H1 (cell line): ENCODE measurements around the gene COPS7A. TPM values are rescaled to one million over a fixed set of nuclear protein-coding genes. Genes with fewer than 3 reads are reported as not detected.

Source experiments
- CTCF ChIA-PET: fragments of 300-600 bp; sonication (Branson Sonifier 250); formaldehyde crosslinking; loops from one replicate; lab custom pipeline; 2021; ENCODE audit not compliant: partially characterized antibody; lab: Charles Lee
- POLR2A ChIA-PET: fragments of 300-600 bp; sonication (Branson Sonifier 250); formaldehyde crosslinking; loops from one replicate; lab custom pipeline; 2021; ENCODE audit warnings: inconsistent platforms; ENCODE audit not compliant: partially characterized antibody; lab: Charles Lee
- DNase-seq, 2 experiments: peaks; one replicate each; pipeline versions ENCODE4 v3.0.0 to v3.0.0-alpha.2; 2010 to 2022; ENCODE audit warnings: low spot score in 2 of 2, low read depth in 1 of 2, mixed read lengths in 1 of 2
- FAIRE-seq: peaks from 2 replicates; lab custom pipeline; 2011; peaks lifted over from hg19 to GRCh38; lab: Jason Lieb, UNC
- H2AFZ ChIP-seq: 2 replicates; pipeline ENCODE4 v1.8.1; 2012; ENCODE audit warnings: low read length, inconsistent platforms
- H2AK5ac ChIP-seq: 2 replicates; pipeline ENCODE4 v1.6.1; 2013; ENCODE audit warnings: low read depth, low read length
- H2BK120ac ChIP-seq: replicated peaks from 2 replicates; pipeline ENCODE3; 2013; ENCODE audit warnings: low read depth, low read length, inconsistent platforms
- H2BK12ac ChIP-seq: 2 replicates; pipeline ENCODE4 v1.6.1; 2013; ENCODE audit warnings: low read depth, low read length
- H2BK15ac ChIP-seq: 2 replicates; pipeline ENCODE4 v1.6.1; 2013; ENCODE audit warnings: low read length
- H2BK20ac ChIP-seq: 2 replicates; pipeline ENCODE4 v1.6.1; 2013; ENCODE audit warnings: low read length
- H2BK5ac ChIP-seq: 2 replicates; pipeline ENCODE4 v1.6.1; 2013; ENCODE audit warnings: low read depth, low read length
- H3K14ac ChIP-seq: 2 replicates; pipeline ENCODE4 v1.6.1; 2013; ENCODE audit warnings: inconsistent platforms; ENCODE audit not compliant: insufficient read length
- H3K18ac ChIP-seq: 2 replicates; pipeline ENCODE4 v1.6.1; 2013; ENCODE audit warnings: low read length; ENCODE audit errors: extremely low read depth
- H3K23ac ChIP-seq: 2 replicates; pipeline ENCODE4 v1.6.1; 2013; ENCODE audit warnings: inconsistent platforms; ENCODE audit not compliant: insufficient read length
- H3K23me2 ChIP-seq: 2 replicates; pipeline ENCODE4 v1.6.1; 2013; ENCODE audit warnings: low read depth, low read length
- H3K27ac ChIP-seq: 2 replicates; pipeline ENCODE4 v1.6.1; 2011; ENCODE audit warnings: low read depth, low read length, inconsistent platforms
- H3K27me3 ChIP-seq, 4 experiments: replicated peaks in 1 of 4; 1 replicate in 1 of 4; 2 replicates in 3 of 4; pipeline versions ENCODE4 v1.6.1 to v1.8.1; 2011 to 2013; ENCODE audit warnings: low read length in 3 of 4, mild to moderate bottlenecking in 3 of 4, inconsistent platforms in 2 of 4, mixed read lengths in 2 of 4, moderate library complexity in 1 of 4; ENCODE audit not compliant: control insufficient read depth in 3 of 4, insufficient read depth in 3 of 4; ENCODE audit errors: extremely low read depth in 1 of 4
- H3K36me3 ChIP-seq, 4 experiments: 2 replicates each; pipeline versions ENCODE4 v1.6.1 to v1.8.1; 2011 to 2013; ENCODE audit warnings: mild to moderate bottlenecking in 4 of 4, low read length in 3 of 4, moderate library complexity in 2 of 4, control low read depth in 1 of 4, inconsistent platforms in 1 of 4; ENCODE audit not compliant: insufficient read depth in 4 of 4, control insufficient read depth in 2 of 4
- H3K4ac ChIP-seq: replicated peaks from 2 replicates; pipeline ENCODE3; 2013; ENCODE audit warnings: low read length, low read depth, mixed read lengths, inconsistent platforms; ENCODE audit not compliant: insufficient read length
- H3K4me1 ChIP-seq, 4 experiments: replicated peaks in 1 of 4; 1 replicate in 1 of 4; 2 replicates in 3 of 4; pipeline versions ENCODE4 v1.6.1 to v1.8.1; 2011 to 2013; ENCODE audit warnings: low read length in 3 of 4, inconsistent platforms in 2 of 4, mixed read lengths in 1 of 4; ENCODE audit not compliant: insufficient read depth in 4 of 4, control insufficient read depth in 3 of 4
- H3K4me2 ChIP-seq, 2 experiments: 2 replicates each; pipeline versions ENCODE4 v1.6.1 to v1.8.1; 2011 to 2013; ENCODE audit warnings: low read depth in 2 of 2, low read length in 2 of 2, control low read depth in 1 of 2, inconsistent platforms in 1 of 2, mild to moderate bottlenecking in 1 of 2; ENCODE audit not compliant: insufficient read depth in 1 of 2
- H3K4me3 ChIP-seq, 4 experiments: fragments of 200-600, 300-600 bp in 1 of 4; sonication (generic), shearing (Covaris generic), sonication (Bioruptor Twin) in 1 of 4; 2 replicates each; pipeline versions ENCODE4 v1.5.1 to v1.8.1; 2011 to 2016; ENCODE audit warnings: low read length in 4 of 4, low read depth in 3 of 4, control low read depth in 2 of 4, inconsistent platforms in 2 of 4, mild to moderate bottlenecking in 2 of 4, mixed read lengths in 1 of 4, moderate library complexity in 1 of 4; ENCODE audit not compliant: insufficient read depth in 2 of 4; ENCODE audit errors: extremely low read depth in 1 of 4
- H3K56ac ChIP-seq: replicated peaks from 2 replicates; pipeline ENCODE3; 2013; ENCODE audit warnings: low read depth, mild to moderate bottlenecking, mixed read lengths, low read length, inconsistent platforms; ENCODE audit not compliant: insufficient read length
- H3K79me1 ChIP-seq: 2 replicates; pipeline ENCODE4 v1.6.1; 2013; ENCODE audit warnings: low read depth, low read length, control low read depth
- H3K79me2 ChIP-seq, 2 experiments: 2 replicates each; pipeline versions ENCODE4 v1.6.1 to v1.8.1; 2012 to 2013; ENCODE audit warnings: low read length in 2 of 2, mild to moderate bottlenecking in 2 of 2, inconsistent platforms in 1 of 2; ENCODE audit not compliant: insufficient read depth in 2 of 2, control insufficient read depth in 1 of 2
- H3K9ac ChIP-seq, 4 experiments: replicated peaks in 1 of 4; 1 replicate in 1 of 4; 2 replicates in 3 of 4; pipeline versions ENCODE4 v1.6.1 to v1.8.1; 2011 to 2013; ENCODE audit warnings: low read depth in 3 of 4, low read length in 3 of 4, control low read depth in 2 of 4, mild to moderate bottlenecking in 2 of 4, moderate library complexity in 2 of 4, inconsistent platforms in 1 of 4; ENCODE audit errors: extremely low read depth in 1 of 4
- H3K9me3 ChIP-seq, 2 experiments: 2 replicates each; pipeline versions ENCODE4 v1.6.1 to v1.8.1; 2012 to 2013; ENCODE audit warnings: mild to moderate bottlenecking in 2 of 2, moderate library complexity in 2 of 2, control low read depth in 1 of 2, inconsistent platforms in 1 of 2, low read depth in 1 of 2, low read length in 1 of 2, mixed read lengths in 1 of 2; ENCODE audit not compliant: insufficient read depth in 2 of 2
- H4K20me1 ChIP-seq, 2 experiments: replicated peaks in 1 of 2; 2 replicates each; pipeline versions ENCODE3 to v1.8.1; 2011 to 2013; ENCODE audit warnings: inconsistent platforms in 2 of 2, low read length in 2 of 2, mild to moderate bottlenecking in 1 of 2; ENCODE audit not compliant: insufficient read depth in 2 of 2, control insufficient read depth in 1 of 2
- H4K5ac ChIP-seq: 2 replicates; pipeline ENCODE4 v1.6.1; 2013; ENCODE audit warnings: low read length, low read depth, mixed read lengths, inconsistent platforms; ENCODE audit not compliant: insufficient read length
- H4K8ac ChIP-seq: 2 replicates; pipeline ENCODE4 v1.8.0; 2013; ENCODE audit warnings: mild to moderate bottlenecking, moderate library complexity, low read length, inconsistent platforms; ENCODE audit not compliant: insufficient read depth; ENCODE audit errors: extremely low read depth
- H4K91ac ChIP-seq: replicated peaks from 2 replicates; pipeline ENCODE3; 2013; ENCODE audit warnings: low read length, mixed read lengths, inconsistent platforms; ENCODE audit not compliant: insufficient read length
- BRCA1 ChIP-seq: IDR thresholded peaks from 2 replicates; pipeline ENCODE4 v1.6.1; 2012; ENCODE audit warnings: low read depth, low read length, improper control_type of control experiment
- CHD2 ChIP-seq: IDR thresholded peaks from 2 replicates; pipeline ENCODE4 v1.6.1; 2012; ENCODE audit warnings: low read length, improper control_type of control experiment
- EGR1 ChIP-seq: IDR thresholded peaks from 2 replicates; pipeline ENCODE4 v1.6.1; 2011; ENCODE audit warnings: low read depth, low read length, borderline replicate concordance
- EP300 ChIP-seq, 2 experiments: IDR thresholded peaks; 1 replicate in 1 of 2; 2 replicates in 1 of 2; pipeline ENCODE4 v1.6.1; 2011 to 2012; ENCODE audit warnings: low read depth in 2 of 2, low read length in 2 of 2, mild to moderate bottlenecking in 2 of 2, borderline replicate concordance in 1 of 2, inconsistent platforms in 1 of 2, moderate library complexity in 1 of 2
- NRF1 ChIP-seq: IDR thresholded peaks from 2 replicates; pipeline ENCODE4 v1.6.1; 2011; ENCODE audit warnings: mild to moderate bottlenecking, low read depth, low read length, improper control_type of control experiment
- POLR2A ChIP-seq, 2 experiments: IDR thresholded peaks; 1 replicate in 1 of 2; 2 replicates in 1 of 2; pipeline ENCODE4 v1.6.1; 2011; ENCODE audit warnings: low read depth in 2 of 2, low read length in 2 of 2, mild to moderate bottlenecking in 2 of 2; ENCODE audit errors: control extremely low read depth in 1 of 2
- RFX5 ChIP-seq: IDR thresholded peaks from 2 replicates; pipeline ENCODE4 v1.6.1; 2011; ENCODE audit warnings: low read depth, low read length, improper control_type of control experiment, borderline replicate concordance
- SIRT6 ChIP-seq: IDR thresholded peaks from one replicate; pipeline ENCODE4 v1.7.1; 2012; ENCODE audit warnings: low read length, inconsistent platforms
- TBP ChIP-seq: IDR thresholded peaks from 2 replicates; pipeline ENCODE4 v1.6.1; 2011; ENCODE audit warnings: low read depth, low read length, improper control_type of control experiment
- TCF12 ChIP-seq: IDR thresholded peaks from 2 replicates; pipeline ENCODE4 v1.6.1; 2011; ENCODE audit warnings: low read depth, mild to moderate bottlenecking, low read length
- TEAD4 ChIP-seq: IDR thresholded peaks from 2 replicates; pipeline ENCODE4 v1.6.1; 2012; ENCODE audit warnings: low read depth, low read length, inconsistent platforms, mixed read lengths
- WGBS, 2 experiments: shearing (Covaris generic) in 1 of 2; methylation state at CpG; one replicate each; pipeline versions ENCODE4 v1.1.6 to v1.1.7; 2013 to 2015; ENCODE audit warnings: low lambda C conversion rate in 2 of 2, mixed read lengths in 2 of 2, inconsistent platforms in 1 of 2, low coverage in 1 of 2, missing lambda C conversion rate in 1 of 2; ENCODE audit not compliant: insufficient replicate concordance in 2 of 2, insufficient coverage in 1 of 2, insufficient read length in 1 of 2; ENCODE audit errors: extremely low coverage in 1 of 2, missing lambda C conversion rate in 1 of 2; 5-methylcytosine and 5-hydroxymethylcytosine counted together
- polyA plus RNA-seq, 7 experiments: library from polyadenylated mRNA; depleted of rRNA in 3 of 7; stranded (reverse) in 5 of 7; unstranded in 2 of 7; fragments of >200 nt in 5 of 7; fragments of 200-250 nt in 2 of 7; gene quantifications; 1 replicate in 5 of 7; 2 replicates in 1 of 7; 4 replicates in 1 of 7; pipeline versions ENCODE4 v1.2.1 to v1.2.3, GENCODE V29; 2011 to 2013; ENCODE audit warnings: missing spikeins in 2 of 7, mixed read lengths in 2 of 7
- total RNA-seq: library from RNA; stranded (reverse); fragmentation: NEBNext Ultra II Directional; extraction: Animal tissue kit (Norgen Biotek cat#: 25700); gene quantifications from 2 replicates; pipeline ENCODE4 v1.2.1, GENCODE V29; 2021

The COPS7A gene
- total and polyA plus RNA-seq, 2 of the 8 experiments (the other 6 are each of a cell fraction or from before 2014, with no cell fraction given): 44.5 to 95.9 TPM

GRCh38 chr12:6764011-6764828 is 40.4 kb downstream of the COPS7A start:
- Histone ChIP-seq H3K27me3 (no peaks in the 10 kb centered on the region), H3K36me3 (no peaks in the 10 kb centered on the region), H4K8ac (peak overlapping the region; percentile 88; the same call in 1 of the 2 replicates), H3K4ac (no peak overlapping the region), H3K9me3 (no peaks in the 10 kb centered on the region), H3K18ac (peak overlapping the region; percentile 78), H2AK5ac (no peak overlapping the region), H4K20me1 (peaks cover 2 to 10% of the 10 kb centered on the region in 2 experiments), H3K4me3 (peak overlapping the region in 2 of 4 experiments; percentile 6 to 98; a peak in 4 of 8 replicates), H3K9ac (no peak overlapping the region; a peak in 1 of 7 replicates), H2BK15ac (no peak overlapping the region), H2BK12ac (peak overlapping the region; percentile 60; the same call in 1 of the 2 replicates), H3K79me2 (peaks cover 4 to 20% of the 10 kb centered on the region in 2 experiments; a peak in 2 of 4 replicates), H3K4me2 (peak overlapping the region; percentile 73 to 89; a peak in 3 of 4 replicates), H2AFZ (no peak overlapping the region), H3K27ac (peak overlapping the region; percentile 77), H2BK120ac (peak overlapping the region; percentile 76), H2BK20ac (peak overlapping the region; percentile 72; the same call in 1 of the 2 replicates), H3K23me2 (peaks cover 13% of the 10 kb centered on the region), H4K91ac (peak overlapping the region; percentile 77), H3K4me1 (peaks cover 8 to 21% (median 14%) of the 10 kb centered on the region in 4 experiments), H3K79me1 (0 out of 2 replicates have a peak, but pooled peaks cover 2% of the 10 kb centered on the region), H3K56ac (no peak overlapping the region), H3K23ac (no peak overlapping the region), H4K5ac (peak overlapping the region; percentile 65), H3K14ac (no peak overlapping the region), H2BK5ac (peak overlapping the region; percentile 94)
- FAIRE-seq: peak; percentile 90
- CTCF ChIA-PET: interaction anchor here (0.7 to 29.6 kb wide), 9 partner anchors 8 to 150 kb away, joined by 3 to 532 read pairs (median 16); partner anchors contain the start of genes GNB3, GPR162, LAG3 and MLF2
- 17% methylated on average over 8 of the region's 16 CpGs; no CpG with 5 or more reads in 1 of the 2 experiments for WGBS, 2 experiments
- POLR2A ChIA-PET: interaction anchor here (0.9 to 11.6 kb wide), 17 partner anchors 8 to 151 kb away, joined by 3 to 151 read pairs (median 4); partner anchors contain the start of genes CDCA3, GPR162, LAG3 and MLF2
- peak; percentile 91 to 94 for DNase-seq
- peak; percentile 98 for TF ChIP-seq RFX5
- peak in 1 of 2 experiments; percentile 33; a peak in 1 of 3 replicates for TF ChIP-seq POLR2A (IDR thresholded peaks at IDR 0.05; ENCODE audit: control extremely low read depth in 1 of 2, low read depth in 2 of 2, low read length in 2 of 2)
- TF ChIP-seq NRF1: no peak
- TF ChIP-seq BRCA1: no peak; the same call in 1 of the 2 replicates
- TF ChIP-seq SIRT6: no peak
- peak; percentile 82; the same call in 1 of the 2 replicates for TF ChIP-seq CHD2
- peak; percentile 62; the same call in 1 of the 2 replicates for TF ChIP-seq TEAD4
- TF ChIP-seq TCF12: 0 out of 2 replicates have a peak, but pooled peaks have one; percentile 5
- peak in 1 of 2 experiments; percentile 57; a peak in 1 of 3 replicates for TF ChIP-seq EP300 (IDR thresholded peaks at IDR 0.05; ENCODE audit: borderline replicate concordance in 1 of 2, low read depth in 2 of 2, low read length in 2 of 2)
- peak; percentile 52; the same call in 1 of the 2 replicates for TF ChIP-seq EGR1
- peak; percentile 60; the same call in 1 of the 2 replicates for TF ChIP-seq TBP
